HL-60 (cell line): Measurements from ENCODE around the gene ELMO1.

Experiments
- DNase-seq, 2 experiments: peaks; one replicate each; pipeline ENCODE4 v3.0.0-alpha.2; 2010 to 2020; ENCODE audit warnings: low read depth in 1 of 2, low spot score in 1 of 2
- H3K27ac ChIP-seq: fragments of 250-450 bp; sonication (Bioruptor Pico); replicated peaks from 2 replicates; pipeline ENCODE4 v1.5.1; 2020; ENCODE audit warnings: mild to moderate bottlenecking, moderate library complexity
- H3K27me3 ChIP-seq: fragments of 250-450 bp; sonication (Bioruptor Pico); 2 replicates; pipeline ENCODE4 v1.5.1; 2021; ENCODE audit warnings: mild to moderate bottlenecking, moderate library complexity; ENCODE audit not compliant: insufficient read depth, poor library complexity, severe bottlenecking
- H3K4me3 ChIP-seq: replicated peaks from 2 replicates; pipeline ENCODE4 v1.5.1; 2011; ENCODE audit warnings: mild to moderate bottlenecking, control low read depth, low read length; ENCODE audit not compliant: insufficient read depth
- CTCF ChIP-seq: IDR thresholded peaks from one replicate; pipeline ENCODE4 v1.5.1; 2011; ENCODE audit warnings: low read length, control low read depth, inconsistent platforms; ENCODE audit not compliant: insufficient read depth
- GABPA ChIP-seq: IDR thresholded peaks from 2 replicates; pipeline ENCODE4 v1.6.1; 2012; ENCODE audit warnings: low read depth
- POLR2AphosphoS5 ChIP-seq: IDR thresholded peaks from 2 replicates; pipeline ENCODE4 v1.6.1; 2012; ENCODE audit warnings: low read depth
- REST ChIP-seq: IDR thresholded peaks from 2 replicates; pipeline ENCODE4 v1.6.1; 2012; ENCODE audit warnings: low read depth; ENCODE audit not compliant: insufficient replicate concordance
- SPI1 ChIP-seq: IDR thresholded peaks from 2 replicates; pipeline ENCODE4 v1.6.1; 2012; ENCODE audit warnings: low read depth, mild to moderate bottlenecking, borderline replicate concordance

Gene ELMO1

GRCh38 chr7:37000511-37000910, 448.2 kb downstream of the ELMO1 start:
- TF ChIP-seq CTCF (no peak), SPI1 (no peak), POLR2AphosphoS5 (no peak), GABPA (no peak)
- no peak for DNase-seq
- H3K27me3 ChIP-seq, result no peaks in the 10 kb centered on the region
- no peak overlapping the region for H3K27ac ChIP-seq
- no peak overlapping the region for H3K4me3 ChIP-seq

GRCh38 chr7:36999626-37000485, 448.8 kb downstream of the ELMO1 start:
- no peak overlapping the region for H3K27ac ChIP-seq
- no peak for DNase-seq
- TF ChIP-seq GABPA, result no peak
- no peak for TF ChIP-seq REST
- TF ChIP-seq SPI1, result no peak
- no peak for TF ChIP-seq CTCF
- TF ChIP-seq POLR2AphosphoS5, result no peak
- no peaks in the 10 kb centered on the region for H3K27me3 ChIP-seq
- no peak overlapping the region for H3K4me3 ChIP-seq

DNA sequence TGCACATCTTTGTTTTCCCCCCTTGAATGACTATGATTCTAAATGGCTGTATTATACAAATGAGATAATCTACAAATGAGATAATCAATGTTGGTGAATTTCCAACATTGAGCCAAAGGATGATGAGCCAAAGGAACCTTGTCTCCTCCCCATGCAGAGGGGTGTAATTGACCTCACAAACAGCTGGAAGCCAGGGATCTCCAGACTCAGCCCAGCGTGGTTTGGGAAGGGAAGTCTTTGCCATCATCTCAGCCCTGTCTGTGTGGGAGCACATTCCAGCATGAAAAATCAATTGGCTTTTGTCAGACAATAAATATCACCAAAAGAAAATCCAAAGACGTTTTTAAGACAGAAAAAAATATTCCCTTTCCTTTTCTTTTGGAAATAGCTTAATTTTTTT, 452.9 kb downstream of the ELMO1 start:
- Histone ChIP-seq H3K27me3 (no peaks in the 10 kb centered on the region), H3K4me3 (no peak overlapping the region), H3K27ac (no peak overlapping the region)
- TF ChIP-seq CTCF (no peak), GABPA (no peak), POLR2AphosphoS5 (no peak), REST (no peak), SPI1 (no peak)
- no peak for DNase-seq
